Transverse colon (tissue), 4 donors: ENCODE measurements around the gene TUBA8.

Experiments used
- POLR2A ChIP-seq: fragments of 450-650 bp; IDR thresholded peaks from one replicate; pipeline ENCODE4 v1.6.1; 2016; ENCODE audit warnings: antibody characterized with exemption, mild to moderate bottlenecking, moderate library complexity
- POLR2AphosphoS5 ChIP-seq, 3 donors: sonication (generic); formaldehyde crosslinking; IDR thresholded peaks; one replicate each; pipeline ENCODE4 v1.6.1; 2016; ENCODE audit warnings: antibody characterized with exemption in 3 of 3
- TF ChIP-seq, protein P1 (sequence below), 5 experiments: fragments of 200-600 bp in 3 of 5; fragments of 450-650 bp in 2 of 5; sonication (generic) in 3 of 5; IDR thresholded peaks; 1 replicate in 2 of 5; 2 replicates in 3 of 5; pipeline ENCODE4 v1.5.1; 2016 to 2017; ENCODE audit warnings: antibody characterized with exemption in 5 of 5, inconsistent platforms in 3 of 5, mild to moderate bottlenecking in 2 of 5, moderate library complexity in 1 of 5

GRCh38 chr22:18067121-18067520, 43.5 kb upstream of the TUBA8 start:
- TF ChIP-seq, protein P1, sequence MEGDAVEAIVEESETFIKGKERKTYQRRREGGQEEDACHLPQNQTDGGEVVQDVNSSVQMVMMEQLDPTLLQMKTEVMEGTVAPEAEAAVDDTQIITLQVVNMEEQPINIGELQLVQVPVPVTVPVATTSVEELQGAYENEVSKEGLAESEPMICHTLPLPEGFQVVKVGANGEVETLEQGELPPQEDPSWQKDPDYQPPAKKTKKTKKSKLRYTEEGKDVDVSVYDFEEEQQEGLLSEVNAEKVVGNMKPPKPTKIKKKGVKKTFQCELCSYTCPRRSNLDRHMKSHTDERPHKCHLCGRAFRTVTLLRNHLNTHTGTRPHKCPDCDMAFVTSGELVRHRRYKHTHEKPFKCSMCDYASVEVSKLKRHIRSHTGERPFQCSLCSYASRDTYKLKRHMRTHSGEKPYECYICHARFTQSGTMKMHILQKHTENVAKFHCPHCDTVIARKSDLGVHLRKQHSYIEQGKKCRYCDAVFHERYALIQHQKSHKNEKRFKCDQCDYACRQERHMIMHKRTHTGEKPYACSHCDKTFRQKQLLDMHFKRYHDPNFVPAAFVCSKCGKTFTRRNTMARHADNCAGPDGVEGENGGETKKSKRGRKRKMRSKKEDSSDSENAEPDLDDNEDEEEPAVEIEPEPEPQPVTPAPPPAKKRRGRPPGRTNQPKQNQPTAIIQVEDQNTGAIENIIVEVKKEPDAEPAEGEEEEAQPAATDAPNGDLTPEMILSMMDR (IDR thresholded peaks at IDR 0.05) = no peak
- TF ChIP-seq POLR2AphosphoS5 (IDR thresholded peaks at IDR 0.05) = no peak
- TF ChIP-seq POLR2A = no peak
